Neural crest cell (in vitro differentiated cells): ENCODE data around the gene BDKRB2. TPM values are rescaled to one million over a fixed set of nuclear protein-coding genes. Genes with fewer than 3 reads are reported as not detected.

ENCODE experiments used
- DNase-seq: peaks from one replicate; pipeline ENCODE4 v3.0.0; 2021; ENCODE audit warnings: low read depth, mixed read lengths, low spot score
- H3K27ac Mint-ChIP-seq: one replicate; pipeline ENCODE4 v1.8.0; 2021; ENCODE audit warnings: mild to moderate bottlenecking, mixed read lengths; ENCODE audit not compliant: unreplicated experiment
- H3K27me3 Mint-ChIP-seq: 2 replicates; pipeline ENCODE4 v1.8.0; 2021; ENCODE audit warnings: low read depth, mild to moderate bottlenecking, mixed read lengths
- H3K36me3 Mint-ChIP-seq: 2 replicates; pipeline ENCODE4 v1.8.0; 2021; ENCODE audit warnings: low read depth, mild to moderate bottlenecking, mixed read lengths
- H3K4me1 Mint-ChIP-seq: 2 replicates; pipeline ENCODE4 v1.8.0; 2021; ENCODE audit warnings: mixed read lengths
- H3K4me3 Mint-ChIP-seq: one replicate; pipeline ENCODE4 v1.8.0; 2021; ENCODE audit warnings: mild to moderate bottlenecking, mixed read lengths
- H3K9me3 Mint-ChIP-seq: 2 replicates; pipeline ENCODE4 v1.8.0; 2021; ENCODE audit warnings: mixed read lengths
- total RNA-seq: library from RNA; stranded (reverse); gene quantifications from 2 replicates; pipeline ENCODE4 v1.2.1, GENCODE V29; 2021
- TF ChIP-seq, protein P1 (sequence below): fragments of 200-600 bp; sonication (generic); conservative IDR thresholded peaks from 2 replicates; pipeline ENCODE4 v1.5.0; 2021; ENCODE audit warnings: antibody characterized with exemption, mild to moderate bottlenecking

The BDKRB2 gene
- total RNA-seq, 1 donor from 2014 or later = 0.09 TPM

DNA sequence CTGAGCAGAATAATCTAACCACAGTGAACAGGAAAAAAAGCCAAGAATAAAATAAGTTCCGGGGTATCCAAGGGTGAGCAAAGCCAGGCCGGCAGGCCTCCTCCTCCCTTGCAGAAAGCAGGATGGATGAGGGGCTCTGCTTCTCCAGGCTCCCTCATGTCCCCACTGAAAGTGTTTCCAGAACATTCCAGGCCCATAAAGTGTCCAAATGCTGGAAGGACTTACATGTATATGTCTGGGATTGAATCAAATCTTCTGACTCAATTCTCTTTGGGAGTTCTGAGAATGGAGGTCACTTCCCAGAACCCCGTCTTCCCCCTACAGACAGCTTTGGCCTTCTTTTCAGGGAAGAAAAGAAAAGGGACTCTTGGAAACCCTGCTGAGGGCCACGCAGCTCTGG lies 26.4 kb downstream of the BDKRB2 start:
- H3K9me3 Mint-ChIP-seq = peaks cover 2% of the 10 kb centered on the region
- no peak overlapping the region for H3K4me3 Mint-ChIP-seq
- no peaks in the 10 kb centered on the region for H3K36me3 Mint-ChIP-seq
- peaks cover 4% of the 10 kb centered on the region for H3K4me1 Mint-ChIP-seq
- H3K27me3 Mint-ChIP-seq = no peaks in the 10 kb centered on the region
- TF ChIP-seq, protein P1, sequence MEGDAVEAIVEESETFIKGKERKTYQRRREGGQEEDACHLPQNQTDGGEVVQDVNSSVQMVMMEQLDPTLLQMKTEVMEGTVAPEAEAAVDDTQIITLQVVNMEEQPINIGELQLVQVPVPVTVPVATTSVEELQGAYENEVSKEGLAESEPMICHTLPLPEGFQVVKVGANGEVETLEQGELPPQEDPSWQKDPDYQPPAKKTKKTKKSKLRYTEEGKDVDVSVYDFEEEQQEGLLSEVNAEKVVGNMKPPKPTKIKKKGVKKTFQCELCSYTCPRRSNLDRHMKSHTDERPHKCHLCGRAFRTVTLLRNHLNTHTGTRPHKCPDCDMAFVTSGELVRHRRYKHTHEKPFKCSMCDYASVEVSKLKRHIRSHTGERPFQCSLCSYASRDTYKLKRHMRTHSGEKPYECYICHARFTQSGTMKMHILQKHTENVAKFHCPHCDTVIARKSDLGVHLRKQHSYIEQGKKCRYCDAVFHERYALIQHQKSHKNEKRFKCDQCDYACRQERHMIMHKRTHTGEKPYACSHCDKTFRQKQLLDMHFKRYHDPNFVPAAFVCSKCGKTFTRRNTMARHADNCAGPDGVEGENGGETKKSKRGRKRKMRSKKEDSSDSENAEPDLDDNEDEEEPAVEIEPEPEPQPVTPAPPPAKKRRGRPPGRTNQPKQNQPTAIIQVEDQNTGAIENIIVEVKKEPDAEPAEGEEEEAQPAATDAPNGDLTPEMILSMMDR = no peak
- no peak for DNase-seq
- no peak overlapping the region for H3K27ac Mint-ChIP-seq

DNA sequence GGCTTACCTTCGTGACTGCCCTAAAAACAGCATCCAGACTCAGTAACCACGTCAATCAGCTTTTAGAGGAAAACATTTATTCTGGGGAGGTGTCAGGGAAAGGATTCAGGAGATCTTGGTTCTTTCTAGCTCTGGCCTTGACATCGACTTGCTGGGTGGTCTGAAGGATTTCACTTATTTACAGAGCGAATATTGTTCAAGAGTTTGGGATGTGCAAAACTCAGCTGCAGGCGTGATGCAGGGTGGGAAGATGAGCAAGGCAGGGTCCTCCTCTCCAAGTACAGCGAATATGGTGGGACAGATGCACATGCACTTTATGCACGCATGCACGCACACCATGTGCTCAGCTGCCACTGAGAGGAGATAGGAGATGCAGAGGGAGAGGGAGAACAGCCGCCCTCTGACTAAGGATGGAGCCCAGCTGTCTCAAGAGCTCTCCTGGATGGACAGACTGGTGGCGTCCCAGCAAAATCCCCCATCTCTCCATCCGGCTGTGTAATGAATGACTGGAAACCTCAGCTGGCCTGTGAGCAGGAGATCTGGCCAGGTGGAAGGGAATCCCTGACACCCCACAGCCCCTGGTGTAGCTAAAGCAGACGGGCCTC lies 27.0 kb downstream of the BDKRB2 start:
- DNase-seq = no peak
- no peaks in the 10 kb centered on the region for H3K27me3 Mint-ChIP-seq
- TF ChIP-seq, protein P1 = no peak
- no peak overlapping the region for H3K4me3 Mint-ChIP-seq
- H3K9me3 Mint-ChIP-seq = peaks cover 2% of the 10 kb centered on the region
- no peaks in the 10 kb centered on the region for H3K36me3 Mint-ChIP-seq
- H3K27ac Mint-ChIP-seq = no peak overlapping the region
- peaks cover 4% of the 10 kb centered on the region for H3K4me1 Mint-ChIP-seq

DNA sequence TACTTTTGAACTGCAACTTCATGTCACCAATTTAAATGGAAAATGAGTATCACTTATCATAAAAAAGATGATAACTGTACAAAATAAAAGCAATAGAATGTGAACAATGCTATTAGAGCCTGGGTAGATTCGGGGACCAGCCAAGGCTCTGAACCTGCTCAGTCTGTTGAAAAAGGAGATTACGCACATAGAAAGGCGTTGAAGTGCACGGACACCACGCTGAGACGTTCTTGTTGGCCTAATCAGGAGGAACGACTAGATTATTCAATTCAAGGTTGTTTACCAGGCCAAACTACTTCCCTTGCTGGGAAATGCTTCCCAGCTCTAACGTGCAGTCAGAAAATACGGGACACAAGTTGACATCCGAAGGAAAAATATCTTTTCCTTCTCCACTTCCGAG lies 27.9 kb downstream of the BDKRB2 start:
- H3K36me3 Mint-ChIP-seq = no peaks in the 10 kb centered on the region
- DNase-seq = no peak
- no peaks in the 10 kb centered on the region for H3K27me3 Mint-ChIP-seq
- peaks cover 1% of the 10 kb centered on the region for H3K9me3 Mint-ChIP-seq
- TF ChIP-seq, protein P1 = no peak
- no peak overlapping the region for H3K27ac Mint-ChIP-seq
- peaks cover 4% of the 10 kb centered on the region for H3K4me1 Mint-ChIP-seq
- H3K4me3 Mint-ChIP-seq = no peak overlapping the region

DNA sequence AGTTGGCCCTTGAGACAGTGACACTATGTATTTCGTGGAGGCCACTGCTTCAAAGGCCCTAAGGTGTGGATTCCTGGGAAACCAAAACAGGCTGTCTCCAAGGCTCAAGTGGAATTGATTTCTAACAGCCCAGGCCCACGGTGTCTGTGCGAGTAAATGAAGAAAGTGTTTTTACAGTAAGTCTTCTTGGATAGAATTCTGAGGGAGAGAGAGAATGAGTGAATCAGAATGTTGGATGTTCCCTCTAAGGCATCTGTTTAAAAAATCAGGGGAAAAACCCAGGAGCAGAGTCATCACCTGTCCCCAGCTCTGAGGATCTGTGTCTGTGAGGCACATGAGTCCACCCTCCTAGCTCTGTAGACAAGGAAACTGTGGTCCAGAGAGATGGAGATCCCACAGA lies 29.0 kb downstream of the BDKRB2 start:
- Mint-ChIP-seq H3K27me3 (no peaks in the 10 kb centered on the region), H3K4me3 (no peak overlapping the region), H3K36me3 (no peaks in the 10 kb centered on the region), H3K9me3 (no peaks in the 10 kb centered on the region), H3K27ac (no peak overlapping the region), H3K4me1 (peaks cover 4% of the 10 kb centered on the region)
- TF ChIP-seq, protein P1 = no peak
- DNase-seq = no peak

DNA sequence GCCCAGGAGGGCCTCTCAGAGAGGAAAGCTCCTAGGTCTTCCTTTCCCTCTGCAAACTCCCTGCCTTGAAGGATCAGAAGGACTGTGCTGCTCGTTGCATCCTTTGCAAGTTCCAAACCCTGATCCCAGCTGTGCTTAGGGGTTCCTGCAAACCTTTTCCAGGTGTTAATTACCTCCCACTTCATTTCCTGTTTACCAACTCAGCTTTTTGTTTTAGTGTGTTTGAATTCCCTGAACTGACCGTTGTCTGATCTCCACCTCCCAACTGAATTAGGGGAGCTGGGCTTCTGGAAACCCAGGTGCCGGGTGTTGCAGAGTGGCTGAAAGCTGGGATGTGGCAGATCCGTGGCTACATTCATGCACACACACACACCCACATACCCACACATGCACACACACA lies 30.8 kb downstream of the BDKRB2 start:
- TF ChIP-seq, protein P1 = no peak
- H3K27me3 Mint-ChIP-seq = no peaks in the 10 kb centered on the region
- H3K4me3 Mint-ChIP-seq = no peak overlapping the region
- no peak overlapping the region for H3K27ac Mint-ChIP-seq
- no peaks in the 10 kb centered on the region for H3K36me3 Mint-ChIP-seq
- DNase-seq = no peak
- H3K9me3 Mint-ChIP-seq = no peaks in the 10 kb centered on the region
- peaks cover 4% of the 10 kb centered on the region for H3K4me1 Mint-ChIP-seq

DNA sequence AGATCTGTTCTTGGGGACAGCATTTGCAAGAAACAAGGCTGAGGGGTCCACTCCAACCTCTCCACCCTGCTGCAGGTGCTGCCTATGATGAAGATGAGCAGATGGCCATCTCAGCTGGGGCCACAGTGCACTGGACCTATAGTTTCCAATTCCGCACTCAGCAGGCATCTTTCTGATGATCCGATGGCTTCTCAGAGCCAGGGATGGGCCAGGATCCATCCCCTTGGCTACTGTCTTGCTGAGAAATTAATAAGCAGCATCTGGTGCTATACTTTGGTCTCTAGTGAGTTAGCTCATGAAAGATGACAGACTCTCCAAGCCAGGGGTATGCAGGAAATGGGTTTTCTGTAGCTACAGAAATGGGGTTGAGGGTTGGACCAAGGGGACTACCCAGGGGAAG lies 33.0 kb downstream of the BDKRB2 start:
- H3K27ac Mint-ChIP-seq = no peak overlapping the region
- TF ChIP-seq, protein P1 = no peak
- H3K4me1 Mint-ChIP-seq = peaks cover 1% of the 10 kb centered on the region
- no peaks in the 10 kb centered on the region for H3K27me3 Mint-ChIP-seq
- H3K4me3 Mint-ChIP-seq = no peak overlapping the region
- H3K36me3 Mint-ChIP-seq = no peaks in the 10 kb centered on the region
- peaks cover 6% of the 10 kb centered on the region for H3K9me3 Mint-ChIP-seq
- DNase-seq = no peak
